Measurements from ENCODE around the gene EPHA4. TPM values are rescaled to one million over a fixed set of nuclear protein-coding genes. Genes with fewer than 3 reads are reported as not detected.

EPHA4 gene
- total RNA-seq, 1 experiment from 2014 or later, result 3.3 TPM

DNA sequence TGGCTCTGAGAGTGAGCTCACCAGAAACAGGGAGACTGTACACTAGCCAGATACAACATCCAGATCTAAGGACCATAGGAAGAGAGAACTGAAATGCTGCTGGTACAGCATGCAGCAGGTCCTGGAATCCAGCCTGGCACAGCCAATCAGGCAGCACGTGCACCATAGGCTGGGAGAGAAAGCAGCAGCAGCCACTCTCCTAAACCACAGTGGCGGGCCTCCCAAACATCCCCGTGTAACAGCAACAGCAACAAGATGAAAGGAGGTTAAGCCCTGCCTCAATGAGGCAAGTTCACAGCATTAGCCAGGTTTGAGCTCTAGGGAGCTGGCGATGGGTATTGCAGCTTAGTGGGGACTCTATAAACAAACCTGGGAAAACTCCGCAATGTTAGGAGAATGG, 192.0 kb downstream of the EPHA4 start:
- Histone ChIP-seq H3K9me3 (ENCODE audit: low read length) (no peaks in the 10 kb centered on the region), H3K4me2 (ENCODE audit: low read length) (no peak overlapping the region), H3K27ac (ENCODE audit: low read length) (no peak overlapping the region), H3F3A (ENCODE audit: low read length, unreplicated experiment) (no peaks in the 10 kb centered on the region), H3K36me3 (ENCODE audit: low read depth, low read length) (no peaks in the 10 kb centered on the region), H2AFZ (ENCODE audit: low read length) (no peak overlapping the region), H3K79me2 (ENCODE audit: low read length) (no peaks in the 10 kb centered on the region), H3K9me2 (replicated peaks; ENCODE audit: low read length) (no peaks in the 10 kb centered on the region), H3K4me3 (ENCODE audit: low read length) (no peak overlapping the region), H3K9ac (ENCODE audit: low read length) (no peak overlapping the region), H3K4me1 (ENCODE audit: insufficient read depth, low read length) (no peaks in the 10 kb centered on the region), H3K27me3 (ENCODE audit: low read length) (peaks cover 9% of the 10 kb centered on the region; the same call in 1 of the 2 replicates), H4K20me1 (ENCODE audit: low read length) (no peaks in the 10 kb centered on the region)
- CTCF ChIA-PET, result no interaction called here
- DNase-seq (no peak), ATAC-seq (no peak)
- TF ChIP-seq, protein P1, sequence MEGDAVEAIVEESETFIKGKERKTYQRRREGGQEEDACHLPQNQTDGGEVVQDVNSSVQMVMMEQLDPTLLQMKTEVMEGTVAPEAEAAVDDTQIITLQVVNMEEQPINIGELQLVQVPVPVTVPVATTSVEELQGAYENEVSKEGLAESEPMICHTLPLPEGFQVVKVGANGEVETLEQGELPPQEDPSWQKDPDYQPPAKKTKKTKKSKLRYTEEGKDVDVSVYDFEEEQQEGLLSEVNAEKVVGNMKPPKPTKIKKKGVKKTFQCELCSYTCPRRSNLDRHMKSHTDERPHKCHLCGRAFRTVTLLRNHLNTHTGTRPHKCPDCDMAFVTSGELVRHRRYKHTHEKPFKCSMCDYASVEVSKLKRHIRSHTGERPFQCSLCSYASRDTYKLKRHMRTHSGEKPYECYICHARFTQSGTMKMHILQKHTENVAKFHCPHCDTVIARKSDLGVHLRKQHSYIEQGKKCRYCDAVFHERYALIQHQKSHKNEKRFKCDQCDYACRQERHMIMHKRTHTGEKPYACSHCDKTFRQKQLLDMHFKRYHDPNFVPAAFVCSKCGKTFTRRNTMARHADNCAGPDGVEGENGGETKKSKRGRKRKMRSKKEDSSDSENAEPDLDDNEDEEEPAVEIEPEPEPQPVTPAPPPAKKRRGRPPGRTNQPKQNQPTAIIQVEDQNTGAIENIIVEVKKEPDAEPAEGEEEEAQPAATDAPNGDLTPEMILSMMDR (conservative IDR thresholded peaks at IDR 0.05; ENCODE audit: low read depth, low read length), result no peak
- TF ChIP-seq EZH2 (IDR thresholded peaks at IDR 0.05; ENCODE audit: low read length, unreplicated experiment) (no peak), EZH2phosphoT487 (IDR thresholded peaks at IDR 0.05; ENCODE audit: borderline replicate concordance, low read length) (no peak)
- BruUV-seq (replicated peaks), result no TSS peak
- intact Hi-C loops (cut with micrococcal nuclease), result no loop called here
- POLR2A ChIA-PET (ENCODE audit: unreplicated experiment), result no interaction called here

DNA sequence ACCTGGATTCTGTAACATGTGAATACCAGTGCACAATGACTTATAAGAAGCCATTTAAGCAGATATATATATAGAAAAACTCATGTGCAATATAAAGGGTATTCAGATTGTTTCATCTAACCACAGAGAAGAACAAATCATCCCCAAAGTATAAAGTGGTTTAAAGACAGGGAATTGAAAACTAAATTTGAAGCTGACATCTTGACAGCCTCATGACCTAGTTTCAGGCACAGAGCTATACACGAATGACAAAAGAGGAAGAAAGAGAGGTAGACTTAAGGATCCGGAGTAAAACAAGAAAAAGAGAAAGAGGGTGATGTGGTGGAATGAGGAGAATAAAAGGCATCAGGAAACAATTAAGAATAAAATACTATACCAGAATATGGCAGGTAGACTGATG, 194.5 kb downstream of the EPHA4 start:
- Histone ChIP-seq H3K9ac (ENCODE audit: low read length) (no peak overlapping the region), H3K4me1 (ENCODE audit: insufficient read depth, low read length) (no peaks in the 10 kb centered on the region), H3F3A (ENCODE audit: low read length, unreplicated experiment) (no peaks in the 10 kb centered on the region), H3K27ac (ENCODE audit: low read length) (no peak overlapping the region), H3K4me2 (ENCODE audit: low read length) (no peak overlapping the region), H3K4me3 (ENCODE audit: low read length) (no peak overlapping the region), H3K9me3 (ENCODE audit: low read length) (no peaks in the 10 kb centered on the region), H3K36me3 (ENCODE audit: low read depth, low read length) (no peaks in the 10 kb centered on the region), H3K79me2 (ENCODE audit: low read length) (no peaks in the 10 kb centered on the region), H3K9me2 (replicated peaks; ENCODE audit: low read length) (no peaks in the 10 kb centered on the region), H3K27me3 (ENCODE audit: low read length) (peaks cover 9% of the 10 kb centered on the region; the same call in 1 of the 2 replicates), H2AFZ (ENCODE audit: low read length) (no peak overlapping the region), H4K20me1 (ENCODE audit: low read length) (no peaks in the 10 kb centered on the region)
- ATAC-seq, result no peak
- ChIA-PET POLR2A (ENCODE audit: unreplicated experiment) (no interaction called here), CTCF (no interaction called here)
- BruUV-seq (replicated peaks), result no TSS peak
- TF ChIP-seq, protein P1 (conservative IDR thresholded peaks at IDR 0.05; ENCODE audit: low read depth, low read length), result no peak
- TF ChIP-seq EZH2phosphoT487 (IDR thresholded peaks at IDR 0.05; ENCODE audit: borderline replicate concordance, low read length) (no peak), EZH2 (IDR thresholded peaks at IDR 0.05; ENCODE audit: low read length, unreplicated experiment) (no peak)
- intact Hi-C loops (cut with micrococcal nuclease), result no loop called here
- DNase-seq, result no peak

DNA sequence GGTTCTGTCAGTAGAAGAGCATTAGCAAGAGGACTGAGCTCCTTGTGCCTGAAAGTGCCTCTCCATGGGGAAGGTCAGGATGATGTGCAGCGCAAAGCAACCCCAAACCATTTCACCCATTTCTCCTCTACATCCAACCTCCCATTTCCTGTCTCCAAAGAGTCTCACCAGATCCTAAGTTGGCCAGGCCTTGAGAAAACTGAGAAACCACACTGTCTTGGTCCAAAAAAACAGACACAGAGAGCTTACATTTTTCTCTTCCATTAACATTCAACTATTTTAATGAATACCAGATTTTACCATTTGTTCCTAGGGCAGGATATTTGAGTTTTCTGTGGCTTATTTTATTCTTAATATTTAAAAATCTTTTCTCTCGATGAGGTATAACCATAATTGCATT, 195.0 kb downstream of the EPHA4 start:
- ATAC-seq (no peak), DNase-seq (no peak)
- Histone ChIP-seq H4K20me1 (ENCODE audit: low read length) (no peaks in the 10 kb centered on the region), H3K4me3 (ENCODE audit: low read length) (no peak overlapping the region), H3F3A (ENCODE audit: low read length, unreplicated experiment) (no peaks in the 10 kb centered on the region), H3K9me3 (ENCODE audit: low read length) (no peaks in the 10 kb centered on the region), H3K79me2 (ENCODE audit: low read length) (no peaks in the 10 kb centered on the region), H3K4me2 (ENCODE audit: low read length) (no peak overlapping the region), H3K36me3 (ENCODE audit: low read depth, low read length) (no peaks in the 10 kb centered on the region), H3K27me3 (ENCODE audit: low read length) (peaks cover 9% of the 10 kb centered on the region; the same call in 1 of the 2 replicates), H3K4me1 (ENCODE audit: insufficient read depth, low read length) (no peaks in the 10 kb centered on the region), H3K9ac (ENCODE audit: low read length) (no peak overlapping the region), H2AFZ (ENCODE audit: low read length) (no peak overlapping the region), H3K9me2 (replicated peaks; ENCODE audit: low read length) (no peaks in the 10 kb centered on the region), H3K27ac (ENCODE audit: low read length) (no peak overlapping the region)
- intact Hi-C loops (cut with micrococcal nuclease), result no loop called here
- ChIA-PET POLR2A (ENCODE audit: unreplicated experiment) (no interaction called here), CTCF (no interaction called here)
- no TSS peak for BruUV-seq (replicated peaks)
- TF ChIP-seq EZH2 (IDR thresholded peaks at IDR 0.05; ENCODE audit: low read length, unreplicated experiment) (no peak), EZH2phosphoT487 (IDR thresholded peaks at IDR 0.05; ENCODE audit: borderline replicate concordance, low read length) (no peak)
- TF ChIP-seq, protein P1 (conservative IDR thresholded peaks at IDR 0.05; ENCODE audit: low read depth, low read length), result no peak
